ENCODE measurements around the gene GRM8.

Gene GRM8

DNA sequence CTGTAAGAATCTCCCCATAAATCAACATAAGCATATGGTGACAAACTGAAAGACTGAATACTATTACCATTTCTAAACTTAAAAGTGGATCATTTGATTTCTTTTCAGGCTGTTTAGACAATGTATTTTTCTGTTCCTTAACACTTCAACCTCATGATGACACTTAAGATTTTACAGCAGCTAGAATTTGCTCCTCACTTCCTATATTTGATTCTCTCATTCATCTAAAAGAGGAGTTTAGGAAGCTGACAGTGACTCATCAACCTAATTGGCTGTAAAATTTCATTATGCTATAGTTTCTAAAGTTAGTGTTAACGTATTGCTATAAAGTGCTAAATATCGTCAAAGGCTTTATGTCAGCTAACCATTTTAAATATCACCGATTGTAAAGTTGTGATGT is 478.7 kb downstream of the GRM8 start:
- Histone ChIP-seq H3K4me1 (ENCODE audit: insufficient read depth, insufficient read length) (no peaks in the 10 kb centered on the region), H3K9me3 (ENCODE audit: insufficient read depth, low read length) (no peaks in the 10 kb centered on the region), H3K36me3 (ENCODE audit: insufficient read depth, insufficient read length, low read length) (no peaks in the 10 kb centered on the region), H3K9ac (ENCODE audit: insufficient read length, low read depth) (no peak overlapping the region), H3K27me3 (ENCODE audit: insufficient read depth, insufficient read length) (no peaks in the 10 kb centered on the region), H3K4me3 (ENCODE audit: insufficient read length, low read depth) (no peak overlapping the region)
- DNase-seq (ENCODE audit: low read depth, low spot score), result no peak
- TF ChIP-seq ZNF274 (IDR thresholded peaks at IDR 0.05; ENCODE audit: low read depth, low read length) (no peak), YY1 (IDR thresholded peaks at IDR 0.05; ENCODE audit: insufficient read depth, insufficient read length) (no peak), SUZ12 (IDR thresholded peaks at IDR 0.05; ENCODE audit: extremely low read depth, insufficient read depth, insufficient read length) (no peak)

DNA sequence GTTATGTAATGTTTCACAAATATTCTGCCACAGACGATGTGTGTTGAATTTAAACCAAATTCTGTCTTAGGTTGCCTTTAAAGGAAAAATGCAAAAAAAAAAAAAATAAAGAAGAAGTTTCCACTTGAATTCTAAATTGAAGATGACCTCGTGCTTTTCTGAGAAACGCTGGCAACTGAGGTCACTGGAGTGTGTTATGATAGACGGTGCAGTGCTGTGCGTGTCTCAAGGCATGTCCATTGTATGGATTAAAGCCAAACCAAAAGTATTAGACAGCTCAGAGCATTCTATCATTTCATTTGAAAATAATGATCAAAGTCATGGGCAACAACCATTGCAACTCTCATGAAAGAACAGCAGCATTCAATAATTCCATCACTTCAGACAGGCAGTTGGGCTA is 483.9 kb downstream of the GRM8 start:
- H3K9me3 ChIP-seq (ENCODE audit: insufficient read depth, low read length), result no peaks in the 10 kb centered on the region
- H3K4me3 ChIP-seq (ENCODE audit: insufficient read length, low read depth), result no peak overlapping the region
- no peak overlapping the region for H3K9ac ChIP-seq (ENCODE audit: insufficient read length, low read depth)
- no peaks in the 10 kb centered on the region for H3K36me3 ChIP-seq (ENCODE audit: insufficient read depth, insufficient read length, low read length)
- no peaks in the 10 kb centered on the region for H3K27me3 ChIP-seq (ENCODE audit: insufficient read depth, insufficient read length)
- H3K4me1 ChIP-seq (ENCODE audit: insufficient read depth, insufficient read length), result no peaks in the 10 kb centered on the region
- no peak for DNase-seq (ENCODE audit: low read depth, low spot score)
- TF ChIP-seq ZNF274 (IDR thresholded peaks at IDR 0.05; ENCODE audit: low read depth, low read length) (no peak), SUZ12 (IDR thresholded peaks at IDR 0.05; ENCODE audit: extremely low read depth, insufficient read depth, insufficient read length) (no peak), YY1 (IDR thresholded peaks at IDR 0.05; ENCODE audit: insufficient read depth, insufficient read length) (no peak)

GRCh38 chr7:126760914-126761577 is 491.7 kb downstream of the GRM8 start:
- H3K4me1 ChIP-seq (ENCODE audit: insufficient read depth, insufficient read length), result no peaks in the 10 kb centered on the region
- H3K27me3 ChIP-seq (ENCODE audit: insufficient read depth, insufficient read length), result no peaks in the 10 kb centered on the region
- no peak for DNase-seq (ENCODE audit: low read depth, low spot score)
- H3K9me3 ChIP-seq (ENCODE audit: insufficient read depth, low read length), result no peaks in the 10 kb centered on the region
- TF ChIP-seq YY1 (IDR thresholded peaks at IDR 0.05; ENCODE audit: insufficient read depth, insufficient read length) (no peak), SUZ12 (IDR thresholded peaks at IDR 0.05; ENCODE audit: extremely low read depth, insufficient read depth, insufficient read length) (no peak), ZNF274 (IDR thresholded peaks at IDR 0.05; ENCODE audit: low read depth, low read length) (no peak)
- H3K9ac ChIP-seq (ENCODE audit: insufficient read length, low read depth), result no peak overlapping the region
- H3K4me3 ChIP-seq (ENCODE audit: insufficient read length, low read depth), result no peak overlapping the region
- H3K36me3 ChIP-seq (ENCODE audit: insufficient read depth, insufficient read length, low read length), result no peaks in the 10 kb centered on the region

GRCh38 chr7:126755381-126755780 is 497.4 kb downstream of the GRM8 start:
- no peak overlapping the region for H3K9ac ChIP-seq (ENCODE audit: insufficient read length, low read depth)
- H3K27me3 ChIP-seq (ENCODE audit: insufficient read depth, insufficient read length), result no peaks in the 10 kb centered on the region
- no peaks in the 10 kb centered on the region for H3K9me3 ChIP-seq (ENCODE audit: insufficient read depth, low read length)
- DNase-seq (ENCODE audit: low read depth, low spot score), result no peak
- no peaks in the 10 kb centered on the region for H3K4me1 ChIP-seq (ENCODE audit: insufficient read depth, insufficient read length)
- no peak overlapping the region for H3K4me3 ChIP-seq (ENCODE audit: insufficient read length, low read depth)
- no peaks in the 10 kb centered on the region for H3K36me3 ChIP-seq (ENCODE audit: insufficient read depth, insufficient read length, low read length)
- TF ChIP-seq YY1 (IDR thresholded peaks at IDR 0.05; ENCODE audit: insufficient read depth, insufficient read length), result no peak

GRCh38 chr7:126750207-126750911 is 502.4 kb downstream of the GRM8 start:
- Histone ChIP-seq H3K9me3 (ENCODE audit: insufficient read depth, low read length) (no peaks in the 10 kb centered on the region), H3K4me1 (ENCODE audit: insufficient read depth, insufficient read length) (no peaks in the 10 kb centered on the region), H3K27me3 (ENCODE audit: insufficient read depth, insufficient read length) (no peaks in the 10 kb centered on the region), H3K4me3 (ENCODE audit: insufficient read length, low read depth) (no peak overlapping the region), H3K36me3 (ENCODE audit: insufficient read depth, insufficient read length, low read length) (no peaks in the 10 kb centered on the region), H3K9ac (ENCODE audit: insufficient read length, low read depth) (no peak overlapping the region)
- DNase-seq (ENCODE audit: low read depth, low spot score), result no peak
- TF ChIP-seq SUZ12 (IDR thresholded peaks at IDR 0.05; ENCODE audit: extremely low read depth, insufficient read depth, insufficient read length) (no peak), ZNF274 (IDR thresholded peaks at IDR 0.05; ENCODE audit: low read depth, low read length) (no peak), YY1 (IDR thresholded peaks at IDR 0.05; ENCODE audit: insufficient read depth, insufficient read length) (no peak)

GRCh38 chr7:126728967-126729366 is 523.8 kb downstream of the GRM8 start:
- H3K4me1 ChIP-seq (ENCODE audit: insufficient read depth, insufficient read length), result no peaks in the 10 kb centered on the region
- TF ChIP-seq SUZ12 (IDR thresholded peaks at IDR 0.05; ENCODE audit: extremely low read depth, insufficient read depth, insufficient read length) (no peak), ZNF274 (IDR thresholded peaks at IDR 0.05; ENCODE audit: low read depth, low read length) (no peak), YY1 (IDR thresholded peaks at IDR 0.05; ENCODE audit: insufficient read depth, insufficient read length) (no peak)
- no peaks in the 10 kb centered on the region for H3K9me3 ChIP-seq (ENCODE audit: insufficient read depth, low read length)
- H3K9ac ChIP-seq (ENCODE audit: insufficient read length, low read depth), result no peak overlapping the region
- H3K36me3 ChIP-seq (ENCODE audit: insufficient read depth, insufficient read length, low read length), result no peaks in the 10 kb centered on the region
- no peak overlapping the region for H3K4me3 ChIP-seq (ENCODE audit: insufficient read length, low read depth)
- no peaks in the 10 kb centered on the region for H3K27me3 ChIP-seq (ENCODE audit: insufficient read depth, insufficient read length)
- DNase-seq (ENCODE audit: low read depth, low spot score), result no peak

DNA sequence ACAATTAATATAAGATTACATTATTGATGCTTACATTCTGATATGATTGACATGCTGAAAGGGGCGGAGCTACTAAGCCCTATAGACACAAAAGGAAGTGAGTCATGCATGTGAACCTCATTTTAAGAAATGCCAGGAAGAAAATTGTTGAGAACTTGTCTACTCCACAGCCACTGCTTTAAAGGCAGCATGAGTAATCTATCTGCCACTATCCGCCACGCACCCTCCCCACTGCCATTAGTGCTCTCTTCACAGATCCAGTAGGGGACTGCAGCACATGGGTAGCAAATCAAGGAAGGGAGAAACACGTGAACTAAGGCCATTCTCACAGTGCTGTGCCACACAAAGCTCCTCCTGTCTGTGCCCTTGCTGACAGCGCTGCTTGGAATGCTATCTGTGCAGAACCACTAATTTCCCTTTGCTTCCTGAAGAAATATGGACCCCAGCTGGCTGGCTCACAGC is 524.8 kb downstream of the GRM8 start:
- DNase-seq (ENCODE audit: low read depth, low spot score), result no peak
- TF ChIP-seq ZNF274 (IDR thresholded peaks at IDR 0.05; ENCODE audit: low read depth, low read length) (no peak), YY1 (IDR thresholded peaks at IDR 0.05; ENCODE audit: insufficient read depth, insufficient read length) (no peak), SUZ12 (IDR thresholded peaks at IDR 0.05; ENCODE audit: extremely low read depth, insufficient read depth, insufficient read length) (no peak)
- no peaks in the 10 kb centered on the region for H3K4me1 ChIP-seq (ENCODE audit: insufficient read depth, insufficient read length)
- no peaks in the 10 kb centered on the region for H3K27me3 ChIP-seq (ENCODE audit: insufficient read depth, insufficient read length)
- H3K4me3 ChIP-seq (ENCODE audit: insufficient read length, low read depth), result no peak overlapping the region
- no peaks in the 10 kb centered on the region for H3K36me3 ChIP-seq (ENCODE audit: insufficient read depth, insufficient read length, low read length)
- no peaks in the 10 kb centered on the region for H3K9me3 ChIP-seq (ENCODE audit: insufficient read depth, low read length)
- no peak overlapping the region for H3K9ac ChIP-seq (ENCODE audit: insufficient read length, low read depth)
